Measurements from ENCODE around the gene TRIM52. TPM values are rescaled to one million over a fixed set of nuclear protein-coding genes. Genes with fewer than 3 reads are reported as not detected.
"Not testable (repeated sequence)": the region's sequence is repeated elsewhere in the genome, so short reads cannot be mapped to it uniquely, and the experiment has no call there.

TRIM52 gene
- total RNA-seq, 1 experiment from 2014 or later = 9.3 TPM

DNA sequence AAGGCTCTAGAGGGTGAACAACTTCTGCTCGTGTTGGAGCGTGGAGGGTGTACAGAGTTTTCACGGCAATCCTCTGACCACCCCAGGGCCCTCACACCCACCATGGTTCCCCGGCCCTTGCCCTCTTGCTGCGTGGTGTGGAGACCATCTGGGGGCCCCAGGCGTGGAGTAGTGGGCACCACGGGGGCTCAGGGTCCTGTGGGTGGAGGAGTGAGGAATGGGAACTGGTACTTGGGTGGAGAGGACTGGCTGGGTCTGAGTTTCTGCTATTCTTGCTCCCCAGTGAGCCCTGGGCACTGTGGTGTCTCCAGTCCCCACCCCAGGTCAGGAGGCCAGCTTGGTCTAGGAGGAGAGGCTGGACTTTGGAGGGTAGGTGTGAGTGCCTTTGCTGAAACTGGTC lies 21.9 kb upstream of the TRIM52 start:
- no peak for TF ChIP-seq POLR2AphosphoS5 (IDR thresholded peaks at IDR 0.05; ENCODE audit: low read depth, low read length)
- H3K27ac ChIP-seq (ENCODE audit: low read length) = no peak overlapping the region
- no peak for ATAC-seq
- H3K4me3 ChIP-seq (ENCODE audit: low read depth in 2 of 2, low read length in 2 of 2) = no peak overlapping the region
- no peaks in the 10 kb centered on the region for H3K4me1 ChIP-seq (ENCODE audit: control insufficient read depth, insufficient read depth, low read length)
- POLR2A ChIA-PET = no interaction called here
- DNase-seq (ENCODE audit: low read depth, low spot score) = no peak
- intact Hi-C loops (cut with micrococcal nuclease; ENCODE audit: unreplicated experiment) = no loop called here
- H3K36me3 ChIP-seq (ENCODE audit: control insufficient read depth, insufficient read depth, low read length) = no peaks in the 10 kb centered on the region
- H3K9me3 ChIP-seq (ENCODE audit: control insufficient read depth, insufficient read depth, low read depth, low read length) = no peaks in the 10 kb centered on the region
- CTCF ChIA-PET = interaction anchor here (0.6 kb wide), 1 partner anchor 1732 kb away, joined by 6 read pairs; the partner anchor contains the start of gene RUFY1
- in situ Hi-C loops (cut with HindIII; ENCODE audit: low pct_unique_long_range_greater_than_20kb, low sequenced_read_pairs) = no loop called here
- peaks cover 3% of the 10 kb centered on the region; the same call in 1 of the 2 replicates for H3K27me3 ChIP-seq (ENCODE audit: control insufficient read depth, insufficient read depth, low read length)
- BruUV-seq (replicated peaks) = no TSS peak

DNA sequence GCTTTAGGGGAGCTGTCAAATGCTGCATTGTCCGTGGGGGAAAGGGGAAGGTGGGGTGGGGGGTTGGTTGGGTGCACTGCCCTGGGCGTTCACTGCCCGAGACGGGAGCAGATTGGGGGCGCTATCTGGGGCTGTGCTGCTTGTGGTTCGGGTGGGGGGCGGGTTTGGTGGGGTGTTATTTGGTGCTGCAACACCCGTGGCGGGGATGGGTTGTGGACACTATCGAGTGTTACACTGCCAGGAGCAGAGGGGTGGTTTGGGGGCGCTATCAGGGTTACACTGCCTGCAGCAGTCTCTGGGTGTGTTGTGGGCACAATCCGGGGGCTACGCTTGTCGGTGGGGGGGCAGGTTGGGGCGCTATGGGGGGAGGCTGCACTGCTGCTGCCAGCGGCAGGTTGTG lies 21.5 kb upstream of the TRIM52 start:
- H3K36me3 ChIP-seq (ENCODE audit: control insufficient read depth, insufficient read depth, low read length); in situ Hi-C loops (cut with HindIII; ENCODE audit: low pct_unique_long_range_greater_than_20kb, low sequenced_read_pairs); H3K9me3 ChIP-seq (ENCODE audit: control insufficient read depth, insufficient read depth, low read depth, low read length); H3K4me1 ChIP-seq (ENCODE audit: control insufficient read depth, insufficient read depth, low read length); H3K27ac ChIP-seq (ENCODE audit: low read length); ATAC-seq; CTCF ChIA-PET; H3K27me3 ChIP-seq (ENCODE audit: control insufficient read depth, insufficient read depth, low read length); intact Hi-C loops (cut with micrococcal nuclease; ENCODE audit: unreplicated experiment); POLR2A ChIA-PET; H3K4me3 ChIP-seq (ENCODE audit: low read depth in 2 of 2, low read length in 2 of 2); BruUV-seq (replicated peaks); DNase-seq (ENCODE audit: low read depth, low spot score): not testable (repeated sequence)

DNA sequence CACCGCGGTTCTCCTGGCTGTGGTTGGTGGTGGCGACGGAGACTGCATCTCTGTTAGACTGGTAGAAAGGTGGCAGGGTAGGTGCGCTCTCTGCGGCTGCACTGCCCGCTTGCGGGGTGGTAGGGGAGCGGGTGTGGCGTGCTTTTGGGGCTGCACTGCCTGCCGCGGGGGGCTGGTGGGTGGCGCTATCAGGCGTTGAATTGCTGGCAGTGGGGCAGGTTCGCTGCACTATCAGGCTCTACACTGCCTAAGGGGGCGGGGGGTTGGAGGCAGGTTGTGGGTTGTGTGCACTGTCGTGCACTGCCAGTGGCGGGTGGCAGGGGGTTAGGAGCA lies 21.0 kb upstream of the TRIM52 start:
- H3K36me3 ChIP-seq (ENCODE audit: control insufficient read depth, insufficient read depth, low read length) = no peaks in the 10 kb centered on the region
- H3K4me1 ChIP-seq (ENCODE audit: control insufficient read depth, insufficient read depth, low read length) = no peaks in the 10 kb centered on the region
- peak overlapping the region in 1 of 2 experiments; percentile 31; a peak in 1 of 4 replicates for H3K4me3 ChIP-seq (ENCODE audit: low read depth in 2 of 2, low read length in 2 of 2)
- ATAC-seq (no peak), DNase-seq (ENCODE audit: low read depth, low spot score) (no peak)
- no TSS peak for BruUV-seq (replicated peaks)
- H3K9me3 ChIP-seq (ENCODE audit: control insufficient read depth, insufficient read depth, low read depth, low read length) = no peaks in the 10 kb centered on the region
- peaks cover 3% of the 10 kb centered on the region; the same call in 1 of the 2 replicates for H3K27me3 ChIP-seq (ENCODE audit: control insufficient read depth, insufficient read depth, low read length)
- intact Hi-C loops (cut with micrococcal nuclease; ENCODE audit: unreplicated experiment) (no loop called here), in situ Hi-C loops (cut with HindIII; ENCODE audit: low pct_unique_long_range_greater_than_20kb, low sequenced_read_pairs) (no loop called here)
- TF ChIP-seq SIN3A (IDR thresholded peaks at IDR 0.05; ENCODE audit: borderline replicate concordance, insufficient read depth, low read depth, low read length) (no peak), POLR2AphosphoS5 (IDR thresholded peaks at IDR 0.05; ENCODE audit: low read depth, low read length) (no peak), TCF7L2 (IDR thresholded peaks at IDR 0.05; ENCODE audit: low read depth, low read length) (no peak)
- TF ChIP-seq, protein P1, sequence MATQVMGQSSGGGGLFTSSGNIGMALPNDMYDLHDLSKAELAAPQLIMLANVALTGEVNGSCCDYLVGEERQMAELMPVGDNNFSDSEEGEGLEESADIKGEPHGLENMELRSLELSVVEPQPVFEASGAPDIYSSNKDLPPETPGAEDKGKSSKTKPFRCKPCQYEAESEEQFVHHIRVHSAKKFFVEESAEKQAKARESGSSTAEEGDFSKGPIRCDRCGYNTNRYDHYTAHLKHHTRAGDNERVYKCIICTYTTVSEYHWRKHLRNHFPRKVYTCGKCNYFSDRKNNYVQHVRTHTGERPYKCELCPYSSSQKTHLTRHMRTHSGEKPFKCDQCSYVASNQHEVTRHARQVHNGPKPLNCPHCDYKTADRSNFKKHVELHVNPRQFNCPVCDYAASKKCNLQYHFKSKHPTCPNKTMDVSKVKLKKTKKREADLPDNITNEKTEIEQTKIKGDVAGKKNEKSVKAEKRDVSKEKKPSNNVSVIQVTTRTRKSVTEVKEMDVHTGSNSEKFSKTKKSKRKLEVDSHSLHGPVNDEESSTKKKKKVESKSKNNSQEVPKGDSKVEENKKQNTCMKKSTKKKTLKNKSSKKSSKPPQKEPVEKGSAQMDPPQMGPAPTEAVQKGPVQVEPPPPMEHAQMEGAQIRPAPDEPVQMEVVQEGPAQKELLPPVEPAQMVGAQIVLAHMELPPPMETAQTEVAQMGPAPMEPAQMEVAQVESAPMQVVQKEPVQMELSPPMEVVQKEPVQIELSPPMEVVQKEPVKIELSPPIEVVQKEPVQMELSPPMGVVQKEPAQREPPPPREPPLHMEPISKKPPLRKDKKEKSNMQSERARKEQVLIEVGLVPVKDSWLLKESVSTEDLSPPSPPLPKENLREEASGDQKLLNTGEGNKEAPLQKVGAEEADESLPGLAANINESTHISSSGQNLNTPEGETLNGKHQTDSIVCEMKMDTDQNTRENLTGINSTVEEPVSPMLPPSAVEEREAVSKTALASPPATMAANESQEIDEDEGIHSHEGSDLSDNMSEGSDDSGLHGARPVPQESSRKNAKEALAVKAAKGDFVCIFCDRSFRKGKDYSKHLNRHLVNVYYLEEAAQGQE (IDR thresholded peaks at IDR 0.05; ENCODE audit: insufficient read depth in 1 of 2, low read depth in 2 of 2, low read length in 1 of 2) = no peak
- TF ChIP-seq, protein P2, sequence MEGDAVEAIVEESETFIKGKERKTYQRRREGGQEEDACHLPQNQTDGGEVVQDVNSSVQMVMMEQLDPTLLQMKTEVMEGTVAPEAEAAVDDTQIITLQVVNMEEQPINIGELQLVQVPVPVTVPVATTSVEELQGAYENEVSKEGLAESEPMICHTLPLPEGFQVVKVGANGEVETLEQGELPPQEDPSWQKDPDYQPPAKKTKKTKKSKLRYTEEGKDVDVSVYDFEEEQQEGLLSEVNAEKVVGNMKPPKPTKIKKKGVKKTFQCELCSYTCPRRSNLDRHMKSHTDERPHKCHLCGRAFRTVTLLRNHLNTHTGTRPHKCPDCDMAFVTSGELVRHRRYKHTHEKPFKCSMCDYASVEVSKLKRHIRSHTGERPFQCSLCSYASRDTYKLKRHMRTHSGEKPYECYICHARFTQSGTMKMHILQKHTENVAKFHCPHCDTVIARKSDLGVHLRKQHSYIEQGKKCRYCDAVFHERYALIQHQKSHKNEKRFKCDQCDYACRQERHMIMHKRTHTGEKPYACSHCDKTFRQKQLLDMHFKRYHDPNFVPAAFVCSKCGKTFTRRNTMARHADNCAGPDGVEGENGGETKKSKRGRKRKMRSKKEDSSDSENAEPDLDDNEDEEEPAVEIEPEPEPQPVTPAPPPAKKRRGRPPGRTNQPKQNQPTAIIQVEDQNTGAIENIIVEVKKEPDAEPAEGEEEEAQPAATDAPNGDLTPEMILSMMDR (IDR thresholded peaks at IDR 0.05) = no peak
- no peak overlapping the region for H3K27ac ChIP-seq (ENCODE audit: low read length)
- ChIA-PET CTCF (no interaction called here), POLR2A (no interaction called here)
